LNCaP clone FGC (cell line): Measurements from ENCODE around the gene TAF8.

Experiments
- DNase-seq: peaks from one replicate; pipeline ENCODE4 v3.0.0-alpha.2; 2011; ENCODE audit warnings: low read depth
- H3K4me3 ChIP-seq: 2 replicates; pipeline ENCODE4 v1.5.1; 2011; ENCODE audit warnings: mild to moderate bottlenecking, low read depth, low read length, control low read depth
- TF ChIP-seq, protein P1 (sequence below): IDR thresholded peaks from 2 replicates; pipeline ENCODE4 v1.5.1; 2012; ENCODE audit warnings: mild to moderate bottlenecking; ENCODE audit not compliant: control insufficient read depth, insufficient read depth; ENCODE audit errors: extremely low read depth

TAF8 gene

DNA sequence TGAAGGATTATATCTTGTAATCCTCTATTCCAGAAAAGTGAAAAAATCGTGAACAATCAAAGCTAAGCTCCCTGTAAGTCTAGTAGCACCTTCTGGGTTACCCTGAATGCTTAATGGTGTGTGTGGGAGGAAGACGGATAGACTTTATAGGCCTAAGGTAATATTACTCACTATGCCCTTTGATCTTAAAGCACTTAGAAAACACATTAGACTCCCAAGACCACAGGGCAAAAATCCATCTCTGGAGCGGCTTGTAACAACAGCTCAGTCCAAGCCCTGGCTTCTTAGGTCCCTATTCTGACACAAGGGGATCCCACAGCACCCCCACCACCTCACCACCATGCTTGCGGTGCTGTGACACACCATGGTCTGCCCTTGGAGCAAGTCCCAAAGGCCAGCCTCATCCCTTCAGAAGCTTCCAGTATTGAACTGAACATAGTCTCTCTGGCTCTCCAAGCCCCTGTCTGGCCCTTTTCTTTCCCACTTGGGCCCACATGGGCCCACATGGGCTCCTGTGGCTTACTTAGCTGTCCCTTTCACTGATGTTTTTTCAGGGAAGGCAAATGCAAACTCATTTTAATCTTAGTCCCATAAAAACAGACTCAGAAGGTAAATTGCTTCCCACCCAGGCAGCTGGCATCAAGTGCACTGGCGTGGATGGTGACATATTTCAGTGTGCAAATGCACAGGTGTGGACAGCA, 63.8 kb downstream of the TAF8 start:
- no peak for DNase-seq
- TF ChIP-seq, protein P1, sequence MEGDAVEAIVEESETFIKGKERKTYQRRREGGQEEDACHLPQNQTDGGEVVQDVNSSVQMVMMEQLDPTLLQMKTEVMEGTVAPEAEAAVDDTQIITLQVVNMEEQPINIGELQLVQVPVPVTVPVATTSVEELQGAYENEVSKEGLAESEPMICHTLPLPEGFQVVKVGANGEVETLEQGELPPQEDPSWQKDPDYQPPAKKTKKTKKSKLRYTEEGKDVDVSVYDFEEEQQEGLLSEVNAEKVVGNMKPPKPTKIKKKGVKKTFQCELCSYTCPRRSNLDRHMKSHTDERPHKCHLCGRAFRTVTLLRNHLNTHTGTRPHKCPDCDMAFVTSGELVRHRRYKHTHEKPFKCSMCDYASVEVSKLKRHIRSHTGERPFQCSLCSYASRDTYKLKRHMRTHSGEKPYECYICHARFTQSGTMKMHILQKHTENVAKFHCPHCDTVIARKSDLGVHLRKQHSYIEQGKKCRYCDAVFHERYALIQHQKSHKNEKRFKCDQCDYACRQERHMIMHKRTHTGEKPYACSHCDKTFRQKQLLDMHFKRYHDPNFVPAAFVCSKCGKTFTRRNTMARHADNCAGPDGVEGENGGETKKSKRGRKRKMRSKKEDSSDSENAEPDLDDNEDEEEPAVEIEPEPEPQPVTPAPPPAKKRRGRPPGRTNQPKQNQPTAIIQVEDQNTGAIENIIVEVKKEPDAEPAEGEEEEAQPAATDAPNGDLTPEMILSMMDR: no peak
- H3K4me3 ChIP-seq: no peak overlapping the region

DNA sequence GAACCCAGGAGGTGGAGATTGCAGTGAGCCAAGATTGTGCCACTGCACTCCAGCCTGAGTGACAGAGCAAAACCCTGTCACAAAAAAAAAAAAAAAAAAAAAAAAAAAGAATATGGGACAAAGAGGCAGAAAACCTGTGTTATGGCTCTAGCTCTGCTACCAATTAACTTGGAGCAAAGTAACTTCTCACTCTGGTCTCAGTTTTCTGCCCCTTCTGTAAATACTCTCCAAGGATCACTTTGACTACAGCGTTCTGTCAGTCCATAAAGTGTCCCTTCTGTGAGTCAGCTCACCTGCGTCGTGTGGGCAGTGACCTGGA, 67.5 kb downstream of the TAF8 start:
- TF ChIP-seq, protein P1: no peak
- no peak for DNase-seq
- H3K4me3 ChIP-seq: no peak overlapping the region

DNA sequence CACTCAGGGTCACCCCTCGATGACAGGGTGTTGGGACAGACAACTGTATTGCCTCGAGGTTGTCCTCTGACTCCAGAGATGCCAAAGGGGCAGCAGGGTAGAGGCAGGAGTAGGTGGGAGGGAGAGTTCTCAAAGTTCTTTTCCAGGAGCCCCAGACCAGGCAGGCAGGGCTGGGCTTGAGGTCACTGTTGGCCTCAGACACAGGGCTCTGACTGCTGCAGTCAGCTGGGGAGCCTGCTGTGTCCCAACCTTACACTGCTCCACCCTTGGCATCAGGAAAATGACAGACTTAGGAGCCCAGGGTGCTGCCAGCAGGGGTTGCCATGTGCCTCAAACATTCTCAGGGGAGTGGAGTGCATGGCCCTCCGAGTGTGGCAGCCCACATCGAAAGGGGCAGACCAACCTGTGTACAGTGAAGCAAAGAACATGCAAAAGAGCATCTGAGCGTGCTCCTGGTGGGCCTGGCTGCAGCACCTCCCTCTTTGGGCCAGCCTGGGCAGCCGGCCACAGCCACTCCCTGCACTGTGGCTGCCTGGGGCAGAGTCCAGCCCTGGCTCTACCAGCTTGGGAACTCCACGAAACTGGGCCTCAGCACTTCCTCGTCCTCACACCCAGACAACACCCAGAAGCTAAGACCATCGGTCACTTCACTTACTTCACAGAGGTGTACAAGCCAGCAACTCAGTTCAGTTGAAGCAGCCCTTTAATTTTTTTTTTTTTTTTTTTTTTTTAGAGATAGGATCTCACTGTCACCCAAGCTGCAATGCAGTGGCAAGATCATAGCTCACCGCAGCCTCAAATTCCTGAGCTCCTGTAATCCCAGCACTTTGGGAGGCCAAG, 68.1 kb downstream of the TAF8 start:
- TF ChIP-seq, protein P1: no peak
- H3K4me3 ChIP-seq: no peak overlapping the region

DNA sequence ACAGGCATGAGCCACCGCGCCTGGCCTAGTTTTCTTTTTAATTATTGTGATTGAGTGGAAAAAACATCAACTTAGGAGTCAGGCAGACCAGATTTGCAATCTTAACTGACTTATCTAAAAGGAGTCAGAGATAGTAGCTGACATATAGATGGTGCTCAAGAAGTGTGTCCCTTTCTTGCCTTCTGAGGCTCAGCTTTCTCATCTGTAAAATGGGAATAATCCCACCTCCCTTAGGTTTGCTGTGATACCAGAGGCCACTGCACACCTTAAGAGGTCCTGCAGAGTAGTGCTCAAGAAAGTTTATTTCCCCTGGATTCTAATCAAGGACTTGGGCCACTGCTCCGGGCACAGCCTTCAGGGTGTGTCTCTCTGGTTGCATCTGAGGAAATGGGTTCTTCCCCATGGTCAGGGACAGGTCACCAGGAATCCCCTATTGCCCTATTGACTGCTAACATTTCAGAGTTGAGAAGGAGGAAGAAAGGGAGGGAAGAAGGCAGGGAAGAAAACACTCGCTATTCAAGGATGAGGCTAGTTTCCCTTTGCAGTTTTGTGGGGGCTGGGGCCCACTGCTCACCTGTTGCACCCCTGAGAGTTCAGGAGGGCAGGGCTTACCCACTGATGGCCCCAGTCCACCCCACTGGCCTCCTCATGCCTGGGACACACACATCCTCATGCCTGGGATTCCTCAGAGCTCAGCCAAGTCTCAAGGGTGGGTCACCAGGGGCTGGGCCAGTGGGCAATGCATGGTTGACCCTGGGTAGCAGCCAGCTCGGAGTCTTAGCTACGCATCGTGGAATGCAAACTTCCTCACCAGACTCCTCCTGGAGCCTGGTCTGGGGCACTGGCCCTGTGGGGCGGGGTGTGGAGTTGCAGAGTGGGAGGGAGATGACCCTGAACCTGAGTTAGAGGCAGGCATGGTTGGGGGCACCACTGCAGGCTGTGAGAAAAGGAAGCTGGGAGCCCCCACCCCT, 70.9 kb downstream of the TAF8 start:
- no peak for DNase-seq
- TF ChIP-seq, protein P1: no peak
- no peak overlapping the region for H3K4me3 ChIP-seq

More for the DNA sequence above, 68.1 kb downstream of the TAF8 start:
- DNase-seq: peak; percentile 89

DNA sequence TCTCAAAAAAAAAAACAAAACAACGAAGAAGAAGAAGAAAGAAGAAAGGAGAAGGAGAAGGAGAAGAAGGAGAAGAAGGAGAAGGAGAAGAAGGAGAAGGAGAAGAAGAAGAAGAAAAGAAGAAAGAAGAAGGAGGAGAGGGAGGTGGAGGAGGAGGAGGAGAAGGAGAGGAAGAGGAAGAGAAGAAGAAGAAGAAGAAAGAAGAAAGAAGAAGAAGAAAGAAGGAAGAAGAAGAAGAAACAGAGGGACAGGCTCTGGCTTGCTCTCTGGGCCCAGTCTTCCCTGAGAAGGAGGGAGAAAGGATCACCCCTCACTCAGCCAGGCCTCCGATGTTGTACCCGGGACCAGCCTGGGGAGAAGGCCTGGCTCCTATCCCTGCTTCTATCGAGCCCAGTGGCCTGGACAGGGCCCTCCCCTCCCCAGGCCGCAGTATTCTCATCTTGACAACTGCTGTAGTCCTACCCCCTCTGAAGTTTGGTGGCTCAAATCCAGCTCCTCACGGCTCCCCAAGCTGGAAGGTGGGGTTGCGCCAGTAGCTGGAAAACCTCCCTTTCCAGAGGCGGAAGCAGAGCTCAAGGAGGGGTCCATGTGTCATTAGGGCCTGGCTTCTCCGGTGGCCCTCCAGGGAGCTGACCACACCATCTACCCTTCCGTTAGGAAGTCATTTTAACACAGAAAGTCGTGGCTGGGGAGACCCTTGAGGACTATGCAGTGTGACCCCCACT, 73.2 kb downstream of the TAF8 start:
- TF ChIP-seq, protein P1: no peak
- H3K4me3 ChIP-seq: no peak overlapping the region
- DNase-seq: no peak

DNA sequence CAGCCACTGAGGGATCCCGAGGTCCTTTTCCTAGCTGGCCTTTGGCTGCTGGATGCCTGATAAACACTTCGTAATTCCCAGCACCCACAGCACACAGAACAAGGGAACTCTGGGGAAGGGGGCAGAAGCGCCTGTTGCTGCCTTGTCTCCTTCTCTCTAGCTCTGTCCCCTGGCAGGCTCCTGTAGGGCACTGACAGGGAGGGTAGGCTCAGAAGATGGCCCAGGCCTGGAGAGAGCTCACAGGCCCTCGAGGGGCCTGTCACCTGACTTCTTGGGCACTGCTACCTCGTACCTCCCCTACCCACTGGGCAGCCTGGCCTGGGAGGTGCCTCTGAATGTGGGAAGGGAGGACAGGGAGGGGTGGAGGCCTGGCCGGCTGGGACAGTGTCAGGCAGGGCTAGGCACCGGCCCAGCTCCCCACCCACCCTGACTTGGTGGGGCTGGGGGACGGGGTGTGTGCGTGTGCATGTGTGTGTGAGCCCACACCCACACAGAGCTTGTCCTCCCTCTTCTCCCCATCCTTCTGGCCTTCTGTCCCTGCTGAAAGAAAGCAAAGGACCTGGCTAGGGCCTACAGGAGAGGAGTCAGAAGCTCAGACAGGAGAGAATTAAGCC, 74.0 kb downstream of the TAF8 start:
- H3K4me3 ChIP-seq: no peak overlapping the region
- DNase-seq: no peak
- TF ChIP-seq, protein P1: no peak
